Cardiac septum (tissue), 1 donor: Measurements from ENCODE around the gene OR5H14. TPM values are rescaled to one million over a fixed set of nuclear protein-coding genes. Genes with fewer than 3 reads are reported as not detected.
"Not testable (repeated sequence)": the region's sequence is repeated elsewhere in the genome, so short reads cannot be mapped to it uniquely, and the experiment has no call there.

Source experiments
- DNase-seq: peaks from one replicate; pipeline ENCODE4 v3.0.0-alpha.2; 2020; ENCODE audit warnings: low spot score
- intact Hi-C: fragments of 100-400 bp; cut with DNase I; formaldehyde crosslinking; loops from one replicate; pipeline ENCODE4 v1.14.0; 2022
- total RNA-seq: library from RNA; stranded (reverse); fragmentation: NEBNext Ultra II Directional; extraction: Animal tissue kit (Norgen Biotek cat#: 25700); gene quantifications from one replicate; pipeline ENCODE4 v1.2.1, GENCODE V29; 2021
- donor health status: DM: no; HTN: no; CAD: no.

The OR5H14 gene
- total RNA-seq, 1 donor from 2014 or later = not detected

GRCh38 chr3:98190911-98191310 is 43.6 kb downstream of the OR5H14 start:
- intact Hi-C loops, DNase-seq: not testable (repeated sequence)

GRCh38 chr3:98196293-98196692 is 49.0 kb downstream of the OR5H14 start:
- DNase-seq, intact Hi-C loops: not testable (repeated sequence)

- no peak for DNase-seq
- intact Hi-C loops = no loop called here
These were observed 51.7 kb downstream of the OR5H14 start for GRCh38 chr3:98199020-98199419.

Other genes starting within 250 kb of the OR5H14 start
- 14.2 TPM for gene RIOX2, start 175.0 kb upstream of the OR5H14 start, total RNA-seq
- gene GABRR3, start 112.2 kb upstream of the OR5H14 start, total RNA-seq = not detected
- gene OR5AC2, start 60.3 kb upstream of the OR5H14 start, total RNA-seq = not detected
- gene OR5H1, start 16.8 kb upstream of the OR5H14 start, total RNA-seq = not detected
- not detected for gene OR5H15, start 19.2 kb downstream of the OR5H14 start, total RNA-seq
- not detected for gene OR5H6, start 116.8 kb downstream of the OR5H14 start, total RNA-seq
- gene OR5H2, start 135.0 kb downstream of the OR5H14 start, total RNA-seq = not detected
- not detected for gene OR5K4, start 206.4 kb downstream of the OR5H14 start, total RNA-seq
- gene OR5K3, start 243.2 kb downstream of the OR5H14 start, total RNA-seq = not detected